GM19395 (cell line): Measurements from ENCODE around the gene GPR78.

Source experiments
- ATAC-seq: cut with Tn5 transposase; IDR thresholded peaks from one replicate; pipeline ENCODE4 v1.9.1; 2021; ENCODE audit warnings: mild to moderate bottlenecking, moderate library complexity; ENCODE audit not compliant: unreplicated experiment

Gene GPR78

GRCh38 chr4:8598391-8599090, 18.3 kb downstream of the GPR78 start:
- no peak for ATAC-seq

DNA sequence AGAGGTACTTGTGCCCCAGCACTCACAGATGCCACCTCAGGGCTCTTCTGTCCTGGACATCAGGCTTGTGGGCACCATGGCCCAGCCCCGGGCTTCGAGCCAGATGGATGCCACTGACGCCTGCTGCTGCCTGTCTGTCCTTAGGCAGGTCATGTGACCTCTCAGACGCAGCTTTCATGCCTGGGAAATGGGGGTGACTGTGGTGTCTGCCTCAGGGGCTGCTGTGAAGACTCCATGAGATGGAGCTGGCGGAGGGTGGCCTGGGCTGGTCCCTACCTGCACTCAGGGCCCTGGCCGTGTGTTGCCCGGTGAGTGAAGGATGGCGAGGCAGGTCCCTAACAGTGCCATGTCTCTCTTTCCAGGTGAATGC, 18.9 kb downstream of the GPR78 start:
- no peak for ATAC-seq

GRCh38 chr4:8599657-8600056, 19.5 kb downstream of the GPR78 start:
- ATAC-seq, result no peak

DNA sequence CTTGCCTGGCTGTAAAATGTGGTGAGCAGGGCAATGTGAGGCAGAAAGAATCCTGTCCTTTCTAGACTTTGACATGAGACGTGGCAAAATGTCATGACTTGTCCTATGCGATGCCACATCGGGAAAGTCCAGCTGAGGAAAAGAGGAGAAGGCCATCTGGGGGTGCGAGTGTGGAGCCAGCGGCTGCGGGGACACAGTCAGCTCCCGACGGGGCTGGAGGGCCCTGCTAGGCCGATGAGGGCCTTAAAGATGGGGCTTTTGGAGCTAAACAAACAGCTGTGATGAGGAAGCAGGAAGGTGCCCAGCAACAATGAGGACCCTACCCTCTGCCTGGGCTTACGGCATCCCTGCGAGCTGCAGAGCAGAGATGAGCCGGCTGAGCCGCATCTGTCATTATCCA, 20.1 kb downstream of the GPR78 start:
- no peak for ATAC-seq

- no peak for ATAC-seq
Measured at GRCh38 chr4:8600686-8601085, 20.5 kb downstream of the GPR78 start.

DNA sequence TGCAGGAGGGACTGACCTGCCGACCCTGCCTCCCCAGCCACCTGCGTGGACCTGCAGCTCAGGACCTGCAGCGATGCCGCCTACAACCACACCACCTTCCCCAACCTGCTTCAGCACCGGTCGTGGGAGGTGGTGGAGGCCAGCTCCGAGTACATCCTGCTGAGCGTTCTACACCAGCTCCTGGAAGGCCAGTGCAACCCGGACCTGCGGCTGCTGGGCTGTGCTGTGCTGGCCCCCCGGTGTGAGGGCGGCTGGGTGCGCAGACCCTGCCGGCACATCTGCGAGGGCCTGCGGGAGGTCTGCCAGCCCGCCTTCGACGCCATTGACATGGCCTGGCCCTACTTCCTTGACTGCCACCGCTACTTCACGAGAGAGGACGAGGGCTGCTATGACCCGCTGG, 20.9 kb downstream of the GPR78 start:
- no peak for ATAC-seq

- no peak for ATAC-seq
Measured at GRCh38 chr4:8601556-8601955, 21.4 kb downstream of the GPR78 start.

DNA sequence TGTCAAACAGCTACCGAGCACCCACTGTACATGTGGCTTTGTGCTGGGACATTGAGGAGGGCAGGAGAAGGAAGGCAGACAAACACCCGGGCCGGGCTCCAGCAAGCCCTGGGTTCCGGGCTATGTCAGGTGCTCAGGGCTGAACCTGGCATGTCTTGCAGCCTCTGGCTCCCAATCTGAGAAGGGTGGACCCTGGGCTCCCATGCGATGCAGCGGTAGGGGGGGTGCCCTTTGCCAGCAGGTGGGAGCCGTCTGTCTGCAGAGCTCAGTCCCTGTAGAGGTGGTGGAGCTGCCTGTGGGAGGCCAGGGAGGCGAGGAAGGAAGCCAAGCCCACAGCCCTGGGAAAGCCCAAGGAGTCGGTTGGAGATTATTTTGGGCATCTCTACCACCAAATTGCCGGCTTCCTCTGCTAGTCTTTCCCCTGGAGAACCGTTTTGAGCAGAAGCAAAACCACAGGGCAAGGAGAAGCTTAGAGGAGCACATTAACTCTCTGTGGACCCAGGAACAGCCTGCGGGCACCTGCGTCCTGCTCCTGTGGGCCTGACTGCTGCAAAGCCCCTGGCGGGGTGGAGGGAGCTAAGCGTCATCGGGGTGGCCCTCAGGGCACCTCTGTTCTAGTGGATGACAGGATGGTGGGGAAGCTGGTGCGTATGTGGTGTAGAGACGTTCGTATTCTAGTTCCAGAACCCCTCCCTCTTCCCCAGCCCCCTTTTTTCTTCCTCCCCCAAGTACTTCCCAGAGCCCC, 22.7 kb downstream of the GPR78 start:
- no peak for ATAC-seq

GRCh38 chr4:8603931-8604330, 23.7 kb downstream of the GPR78 start:
- no peak for ATAC-seq

DNA sequence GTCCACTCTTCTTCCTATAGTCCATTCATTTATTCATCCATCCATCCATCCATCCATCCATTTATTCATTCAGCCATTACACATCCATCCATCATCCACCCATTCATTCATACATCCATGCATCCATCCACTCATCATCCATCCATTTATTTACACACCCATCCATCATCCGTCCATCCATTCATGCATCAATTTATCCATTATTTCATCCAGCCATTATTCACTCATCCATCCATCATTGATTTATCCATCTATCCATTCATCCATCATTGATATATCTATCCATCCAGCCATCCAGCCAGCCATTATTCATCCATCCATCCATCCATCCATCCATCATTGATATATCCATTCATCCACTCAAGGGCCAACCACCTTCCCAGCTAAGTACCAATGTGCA, 25.1 kb downstream of the GPR78 start:
- ATAC-seq, result no peak

- no peak for ATAC-seq
Measured at GRCh38 chr4:8606476-8606875, 26.3 kb downstream of the GPR78 start.

DNA sequence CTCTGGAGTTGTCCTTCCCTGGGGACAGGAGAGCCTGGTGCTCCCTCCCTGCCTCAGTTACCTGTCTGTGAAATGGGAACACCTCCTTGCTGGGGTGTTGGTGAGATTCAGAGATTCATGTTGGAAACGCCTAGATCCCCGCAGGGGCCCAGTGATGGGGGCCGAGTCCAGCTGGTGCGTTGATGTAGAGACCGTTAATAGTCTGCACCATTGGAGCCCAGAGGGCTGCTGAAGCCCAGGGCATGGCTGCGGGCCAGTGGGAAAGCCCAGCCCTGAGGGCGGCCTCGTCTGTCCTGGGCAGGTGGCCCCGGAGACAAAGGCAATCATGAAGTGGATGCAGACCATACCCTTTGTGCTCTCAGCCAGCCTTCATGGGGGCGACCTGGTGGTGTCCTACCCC, 26.8 kb downstream of the GPR78 start:
- ATAC-seq, result no peak

- no peak for ATAC-seq
Measured at GRCh38 chr4:8607603-8608481, 27.6 kb downstream of the GPR78 start.

DNA sequence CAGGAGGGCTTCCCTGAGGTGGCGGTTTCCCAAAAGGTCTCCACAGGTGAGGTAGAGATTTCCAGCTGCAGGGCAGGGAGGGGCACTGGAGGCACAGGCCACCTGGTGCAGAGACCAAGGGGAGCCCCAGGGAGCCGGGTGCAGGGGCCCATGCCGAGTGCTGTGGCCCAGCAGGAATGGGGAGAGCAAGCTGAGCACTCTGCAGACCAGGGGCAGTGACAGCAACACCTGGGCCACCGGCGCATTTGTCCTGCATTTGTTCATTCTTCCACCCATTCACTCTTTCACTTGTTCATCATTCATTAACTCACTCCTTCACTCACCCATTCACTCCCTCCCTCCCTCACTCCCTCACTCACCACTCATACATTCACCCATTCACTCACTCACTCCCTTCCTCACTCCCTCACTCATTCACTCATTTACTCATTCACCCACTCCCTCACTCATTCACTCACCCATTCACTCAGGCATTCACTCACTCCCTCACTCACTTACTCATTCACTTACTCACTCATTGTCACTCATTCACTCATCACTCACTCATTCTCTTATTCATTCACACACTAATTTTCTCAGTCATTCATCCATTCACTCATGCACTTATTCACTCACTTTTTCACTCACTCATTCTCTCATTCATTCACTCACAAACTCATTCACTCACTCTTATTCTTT, 28.7 kb downstream of the GPR78 start:
- ATAC-seq, result no peak

DNA sequence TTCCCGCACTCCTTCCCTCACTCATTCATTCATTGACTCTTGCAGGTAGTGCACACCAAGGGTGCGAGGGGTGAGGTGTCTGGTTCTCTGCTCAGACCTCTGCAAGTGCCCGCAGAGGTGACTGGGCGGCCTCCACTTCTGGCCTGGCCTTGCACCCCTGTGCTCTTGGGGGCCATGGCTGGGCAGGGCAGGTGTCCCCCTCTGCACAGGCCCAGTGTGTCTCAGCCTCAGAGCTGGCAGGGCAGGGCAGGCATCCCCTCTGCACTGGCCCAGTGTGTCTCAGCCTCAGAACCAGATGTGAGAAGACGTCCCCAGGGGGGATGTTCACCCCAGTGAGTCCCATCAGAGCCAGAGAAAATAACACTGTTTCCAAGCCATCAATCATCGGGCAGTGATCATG, 29.2 kb downstream of the GPR78 start:
- ATAC-seq, result no peak

GRCh38 chr4:8609824-8610350, 29.7 kb downstream of the GPR78 start:
- ATAC-seq, result no peak

DNA sequence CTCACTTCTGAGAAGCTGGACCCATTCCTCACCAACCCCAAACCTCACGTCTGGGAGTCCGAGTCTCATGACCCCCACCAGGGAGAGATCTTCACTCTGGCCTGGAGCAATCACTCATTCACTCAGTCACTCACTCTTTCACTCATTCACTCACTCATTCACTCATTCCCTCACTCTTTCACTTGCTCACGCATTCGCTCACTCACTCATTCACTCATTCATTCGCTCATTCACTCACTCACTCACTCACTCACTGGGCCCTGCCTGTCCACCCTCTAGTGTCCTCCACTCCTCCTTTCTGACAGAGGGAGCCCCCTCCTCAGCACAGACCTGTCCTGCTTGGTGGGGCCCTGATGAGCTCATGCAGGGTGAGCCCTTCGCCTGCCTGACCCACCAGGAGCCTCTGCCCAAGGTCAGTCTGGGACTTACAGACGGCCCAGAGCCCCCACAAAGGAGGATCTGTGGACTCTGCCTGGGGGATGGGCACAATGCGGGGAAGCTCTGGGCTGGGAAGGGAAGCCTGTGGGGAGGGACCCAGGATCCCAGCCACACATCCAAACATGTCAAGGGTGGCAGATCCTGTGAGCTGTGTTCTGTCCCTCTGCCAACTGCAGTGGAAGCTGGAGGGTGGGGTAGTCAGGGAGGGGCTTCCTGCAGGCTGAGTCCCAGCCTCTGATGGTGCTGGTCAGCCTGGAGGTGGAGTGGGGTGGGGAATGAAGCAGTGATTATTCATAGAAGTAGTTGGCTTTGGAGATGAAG, 30.8 kb downstream of the GPR78 start:
- ATAC-seq, result no peak

GRCh38 chr4:8612646-8613045, 32.5 kb downstream of the GPR78 start:
- no peak for ATAC-seq

- no peak for ATAC-seq
Measured at GRCh38 chr4:8613421-8614364, 33.5 kb downstream of the GPR78 start.
